Activated naive CD4-positive, alpha-beta T cell treated with anti-CD3 and anti-CD28 coated beads, Interleukin-2, amount 50 U/mL, for 72 hours (primary cell): Measurements from ENCODE around the gene MCHR1. TPM values are rescaled to one million over a fixed set of nuclear protein-coding genes. Genes with fewer than 3 reads are reported as not detected.
"Not testable (repeated sequence)": the region's sequence is repeated elsewhere in the genome, so short reads cannot be mapped to it uniquely, and the experiment has no call there.

ENCODE experiments used
- ATAC-seq, 2 donors: fragments of 150-1000 bp; cut with Tn5 transposase; 2 replicates each; pipeline ENCODE4 v1.10.0; 2021; ENCODE audit warnings: mild to moderate bottlenecking in 2 of 2, moderate library complexity in 2 of 2
- DNase-seq, 2 donors: peaks; one replicate each; pipeline ENCODE4 v3.0.0; 2021 to 2022; ENCODE audit warnings: low spot score in 2 of 2
- H3K27ac Mint-ChIP-seq, 2 donors: one replicate each; pipeline ENCODE4 v1.8.0; 2022; ENCODE audit warnings: mild to moderate bottlenecking in 2 of 2, mixed read lengths in 2 of 2
- H3K36me3 Mint-ChIP-seq, 2 donors: one replicate each; pipeline ENCODE4 v1.8.0; 2022; ENCODE audit warnings: mixed read lengths in 2 of 2
- H3K9me3 Mint-ChIP-seq, 2 donors: one replicate each; pipeline ENCODE4 v1.8.0; 2022; ENCODE audit warnings: mixed read lengths in 2 of 2
- total RNA-seq, 2 donors: library from RNA; stranded (reverse); gene quantifications; one replicate each; pipeline ENCODE4 v1.2.3, GENCODE V29; 2022

The MCHR1 gene
- total RNA-seq, 2 donors from 2014 or later, result not detected

GRCh38 chr22:40651563-40652501 lies 27.5 kb upstream of the MCHR1 start:
- no peaks in the 10 kb centered on the region for H3K9me3 Mint-ChIP-seq
- peak; percentile 83 to 92 for DNase-seq
- H3K27ac Mint-ChIP-seq, result peak overlapping the region; percentile 87 to 88
- H3K36me3 Mint-ChIP-seq, result no peaks in the 10 kb centered on the region
- peak; percentile 98 to 99 for ATAC-seq

GRCh38 chr22:40653361-40653760 lies 25.9 kb upstream of the MCHR1 start:
- Mint-ChIP-seq H3K27ac (peak overlapping the region; percentile 88 to 93), H3K36me3 (no peaks in the 10 kb centered on the region), H3K9me3 (no peaks in the 10 kb centered on the region)
- DNase-seq (no peak), ATAC-seq (no peak)

- Mint-ChIP-seq H3K9me3 (no peaks in the 10 kb centered on the region), H3K36me3 (no peaks in the 10 kb centered on the region), H3K27ac (peak overlapping the region in 1 of 2 donors; percentile 59)
- ATAC-seq (no peak), DNase-seq (no peak)
Observed at GRCh38 chr22:40654522-40655167, 24.6 kb upstream of the MCHR1 start.

- not testable (repeated sequence) for H3K9me3 Mint-ChIP-seq, DNase-seq, H3K36me3 Mint-ChIP-seq, ATAC-seq, H3K27ac Mint-ChIP-seq
Observed at GRCh38 chr22:40655941-40656340, 23.3 kb upstream of the MCHR1 start.

- not testable (repeated sequence) for DNase-seq, ATAC-seq, H3K9me3 Mint-ChIP-seq, H3K36me3 Mint-ChIP-seq, H3K27ac Mint-ChIP-seq
Observed at GRCh38 chr22:40656651-40657050, 22.6 kb upstream of the MCHR1 start.

- no peaks in the 10 kb centered on the region for H3K9me3 Mint-ChIP-seq
- H3K27ac Mint-ChIP-seq, result no peak overlapping the region
- DNase-seq (no peak), ATAC-seq (no peak)
- H3K36me3 Mint-ChIP-seq, result no peaks in the 10 kb centered on the region
Observed at GRCh38 chr22:40659166-40659565, 20.1 kb upstream of the MCHR1 start.

GRCh38 chr22:40660730-40661129 lies 18.6 kb upstream of the MCHR1 start:
- Mint-ChIP-seq H3K27ac (peak overlapping the region in 1 of 2 donors; percentile 41), H3K9me3 (no peaks in the 10 kb centered on the region), H3K36me3 (no peaks in the 10 kb centered on the region)
- ATAC-seq, result no peak
- DNase-seq, result no peak

- Mint-ChIP-seq H3K9me3 (no peaks in the 10 kb centered on the region), H3K36me3 (no peaks in the 10 kb centered on the region), H3K27ac (peak overlapping the region in 1 of 2 donors; percentile 62)
- DNase-seq (no peak), ATAC-seq (no peak)
Observed at GRCh38 chr22:40661671-40662070, 17.6 kb upstream of the MCHR1 start.

- H3K9me3 Mint-ChIP-seq, result peaks cover 0 to 4% of the 10 kb centered on the region in 2 donors
- H3K36me3 Mint-ChIP-seq, result peaks cover 5 to 10% of the 10 kb centered on the region in 2 donors
- no peak for ATAC-seq
- H3K27ac Mint-ChIP-seq, result peak overlapping the region in 1 of 2 donors; percentile 10
- no peak for DNase-seq
Observed at GRCh38 chr22:40665312-40665711, 14.0 kb upstream of the MCHR1 start.

GRCh38 chr22:40666151-40666848 lies 13.0 kb upstream of the MCHR1 start:
- H3K36me3 Mint-ChIP-seq, result peaks cover 5 to 10% of the 10 kb centered on the region in 2 donors
- H3K9me3 Mint-ChIP-seq, result peaks cover 0 to 4% of the 10 kb centered on the region in 2 donors
- DNase-seq, result no peak
- no peak for ATAC-seq
- H3K27ac Mint-ChIP-seq, result no peak overlapping the region

GRCh38 chr22:40668611-40669411 lies 10.5 kb upstream of the MCHR1 start:
- ATAC-seq, result peak; percentile 89 to 91
- Mint-ChIP-seq H3K36me3 (peaks cover 5 to 10% of the 10 kb centered on the region in 2 donors), H3K9me3 (peaks cover 0 to 4% of the 10 kb centered on the region in 2 donors), H3K27ac (peak overlapping the region; percentile 92 to 96)
- no peak for DNase-seq

- ATAC-seq (no peak), DNase-seq (no peak)
- Mint-ChIP-seq H3K9me3 (peaks cover 0 to 4% of the 10 kb centered on the region in 2 donors), H3K36me3 (peaks cover 5 to 10% of the 10 kb centered on the region in 2 donors), H3K27ac (peak overlapping the region; percentile 92 to 96)
Observed at GRCh38 chr22:40670058-40670457, 9.2 kb upstream of the MCHR1 start.

GRCh38 chr22:40671369-40671768 lies 7.9 kb upstream of the MCHR1 start:
- peaks cover 0 to 4% of the 10 kb centered on the region in 2 donors for H3K9me3 Mint-ChIP-seq
- no peak for DNase-seq
- H3K27ac Mint-ChIP-seq, result no peak overlapping the region
- peaks cover 5 to 10% of the 10 kb centered on the region in 2 donors for H3K36me3 Mint-ChIP-seq
- no peak for ATAC-seq

GRCh38 chr22:40671796-40672360 lies 7.4 kb upstream of the MCHR1 start:
- H3K27ac Mint-ChIP-seq, result no peak overlapping the region

GRCh38 chr22:40673017-40673416 lies 6.3 kb upstream of the MCHR1 start:
- DNase-seq, result no peak
- Mint-ChIP-seq H3K9me3 (peaks cover 0 to 4% of the 10 kb centered on the region in 2 donors), H3K27ac (peak overlapping the region in 1 of 2 donors; percentile 38), H3K36me3 (peaks cover 5 to 6% of the 10 kb centered on the region in 2 donors)
- no peak for ATAC-seq

More at GRCh38 chr22:40671796-40672360, 7.4 kb upstream of the MCHR1 start:
- no peak for DNase-seq
- Mint-ChIP-seq H3K9me3 (peaks cover 0 to 4% of the 10 kb centered on the region in 2 donors), H3K36me3 (peaks cover 5 to 10% of the 10 kb centered on the region in 2 donors)
- no peak for ATAC-seq

GRCh38 chr22:40674274-40674673 lies 5.0 kb upstream of the MCHR1 start:
- DNase-seq (no peak), ATAC-seq (no peak)
- Mint-ChIP-seq H3K36me3 (no peaks in the 10 kb centered on the region), H3K27ac (peak overlapping the region in 1 of 2 donors; percentile 5), H3K9me3 (no peaks in the 10 kb centered on the region)
